HG02870 (cell line): ENCODE results near the gene HNRNPL.
"Not testable (repeated sequence)": the region's sequence is repeated elsewhere in the genome, so short reads cannot be mapped to it uniquely, and the experiment has no call there.

ENCODE experiments used
- ATAC-seq: cut with Tn5 transposase; IDR thresholded peaks from one replicate; pipeline ENCODE4 v1.9.1; 2021; ENCODE audit warnings: mild to moderate bottlenecking, moderate library complexity; ENCODE audit not compliant: unreplicated experiment

The HNRNPL gene

GRCh38 chr19:38803543-38803942 lies 46.2 kb downstream of the HNRNPL start:
- no peak for ATAC-seq

DNA sequence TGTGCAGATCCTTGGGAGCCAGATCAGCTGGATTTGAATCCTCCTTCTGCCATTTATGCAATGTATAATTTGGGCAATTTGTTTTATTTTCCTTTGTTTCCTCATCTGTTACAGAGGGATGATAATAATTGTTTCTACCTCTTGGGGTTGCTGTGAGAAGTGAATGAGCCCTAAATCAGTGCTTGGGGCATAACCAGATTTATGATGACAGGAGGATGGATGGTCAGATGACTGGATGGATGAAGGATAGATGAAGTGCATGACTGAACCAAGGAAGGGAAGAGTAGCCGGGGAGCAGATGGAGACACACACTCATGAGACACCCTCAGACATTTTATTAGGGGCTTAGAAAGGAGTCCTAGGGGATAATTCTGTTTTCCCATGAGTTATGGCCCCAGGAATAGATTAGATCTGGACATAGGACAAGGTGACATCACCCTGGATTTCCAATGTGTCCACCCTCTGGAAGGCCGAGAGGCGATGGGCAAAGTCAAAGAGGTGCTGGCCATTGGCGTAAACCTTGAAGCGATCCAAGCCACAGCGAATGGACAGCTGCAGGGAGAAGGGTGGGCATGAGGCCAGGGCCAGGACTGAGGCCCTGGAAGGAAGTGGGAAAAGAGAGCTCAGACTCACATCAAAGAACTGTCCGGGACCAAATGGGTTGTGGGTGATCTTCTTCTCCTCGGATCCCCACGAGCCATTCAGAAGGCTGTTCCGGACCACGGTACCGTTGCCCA lies 48.3 kb downstream of the HNRNPL start:
- no peak for ATAC-seq

- ATAC-seq = no peak
These were observed 49.0 kb downstream of the HNRNPL start for GRCh38 chr19:38800577-38801347.

- no peak for ATAC-seq
These were observed 50.7 kb downstream of the HNRNPL start for GRCh38 chr19:38799104-38799503.

DNA sequence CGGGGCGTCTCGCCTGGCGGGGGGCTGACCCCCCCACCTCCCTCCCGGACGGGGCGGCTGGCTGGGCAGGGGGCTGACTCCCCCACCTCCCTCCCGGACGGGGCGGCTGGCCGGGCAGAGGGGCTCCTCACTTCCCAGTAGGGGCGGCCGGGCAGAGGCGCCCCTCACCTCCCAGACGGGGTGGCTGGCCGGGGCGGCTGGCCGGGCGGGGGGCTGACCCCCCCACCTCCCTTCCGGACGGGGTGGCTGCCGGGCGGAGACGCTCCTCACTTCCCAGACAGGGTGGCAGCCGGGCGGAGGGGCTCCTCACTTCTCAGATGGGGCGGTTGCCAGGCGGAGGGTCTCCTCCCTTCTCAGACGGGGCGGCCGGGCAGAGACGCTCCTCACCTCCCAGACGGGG lies 52.0 kb downstream of the HNRNPL start:
- not testable (repeated sequence) for ATAC-seq

GRCh38 chr19:38796154-38796553 lies 53.6 kb downstream of the HNRNPL start:
- no peak for ATAC-seq

DNA sequence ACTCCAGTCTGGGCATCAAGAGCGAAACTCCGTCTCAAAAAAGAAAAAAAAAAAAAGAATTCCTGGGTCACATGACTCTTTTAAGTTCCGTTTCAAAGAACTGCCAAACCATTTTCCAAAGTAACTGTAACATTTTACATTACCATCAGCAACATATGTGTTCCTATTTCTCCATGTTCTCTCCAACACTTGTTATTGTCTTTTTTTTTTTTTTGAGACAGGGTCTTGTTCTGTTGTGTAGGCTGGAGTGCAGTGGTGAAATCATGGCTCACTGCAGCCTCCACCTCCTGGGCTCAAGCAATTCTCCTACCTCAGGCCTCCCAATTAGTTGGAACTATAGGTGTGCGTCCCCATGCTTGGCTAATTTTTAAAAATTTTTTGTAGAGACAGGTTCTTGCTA lies 54.2 kb downstream of the HNRNPL start:
- ATAC-seq = no peak

- ATAC-seq = no peak
These were observed 56.1 kb downstream of the HNRNPL start for GRCh38 chr19:38793671-38794070.

- no peak for ATAC-seq
These were observed 56.6 kb downstream of the HNRNPL start for GRCh38 chr19:38793177-38793576.

DNA sequence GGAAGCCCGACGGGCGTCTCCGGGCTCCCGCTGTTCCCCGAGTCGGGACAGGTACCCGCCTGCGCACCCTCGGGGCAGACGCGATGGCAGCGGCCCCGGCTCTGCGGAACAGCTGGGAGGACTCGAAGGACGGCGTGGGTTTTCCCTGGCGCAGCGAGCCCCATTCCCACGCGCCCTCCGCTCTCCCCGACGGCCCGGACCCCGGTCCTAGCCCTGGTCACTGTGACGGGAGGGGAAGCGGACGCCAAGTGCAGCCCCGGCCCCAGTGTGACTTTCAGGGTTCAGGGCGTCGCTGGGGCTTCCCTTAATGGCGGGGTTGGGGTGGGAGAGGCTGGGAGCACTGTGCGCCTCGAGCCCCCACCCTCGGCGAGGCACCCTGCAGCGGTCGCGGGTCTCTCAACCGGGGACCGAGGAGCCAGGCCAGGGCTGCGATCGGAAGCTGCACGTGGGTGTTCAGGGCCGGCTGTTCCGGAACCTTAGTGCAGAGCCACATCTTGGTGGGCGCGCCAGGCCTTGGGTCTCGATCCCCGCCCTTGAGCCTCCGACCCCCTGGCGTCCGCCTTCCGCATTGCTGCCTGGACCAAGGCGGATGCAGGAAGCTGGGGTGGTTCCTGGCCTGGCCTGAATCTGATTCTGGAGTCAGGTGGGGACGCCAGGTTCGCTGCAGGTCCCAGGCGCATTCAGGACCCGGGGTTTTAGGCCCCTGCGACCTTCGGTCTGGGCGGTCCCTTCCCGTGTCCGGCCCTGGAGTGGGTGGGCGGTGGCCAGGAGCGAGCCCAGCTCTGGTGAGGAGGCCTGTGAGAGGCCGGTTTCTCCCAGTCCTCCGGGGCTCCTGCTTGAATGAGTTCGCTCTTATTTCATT lies 57.3 kb downstream of the HNRNPL start:
- ATAC-seq = no peak

- not testable (repeated sequence) for ATAC-seq
These were observed 58.2 kb downstream of the HNRNPL start for GRCh38 chr19:38791451-38792064.

GRCh38 chr19:38790507-38791403 lies 59.0 kb downstream of the HNRNPL start:
- not testable (repeated sequence) for ATAC-seq

GRCh38 chr19:38788478-38789243 lies 61.1 kb downstream of the HNRNPL start, which contains the start of gene LGALS7B:
Gene LGALS7B, plus strand, starts transcription at chr19:38789200. Its CDS starts 27 bp downstream, at chr19:38789227.
- ATAC-seq = no peak

DNA sequence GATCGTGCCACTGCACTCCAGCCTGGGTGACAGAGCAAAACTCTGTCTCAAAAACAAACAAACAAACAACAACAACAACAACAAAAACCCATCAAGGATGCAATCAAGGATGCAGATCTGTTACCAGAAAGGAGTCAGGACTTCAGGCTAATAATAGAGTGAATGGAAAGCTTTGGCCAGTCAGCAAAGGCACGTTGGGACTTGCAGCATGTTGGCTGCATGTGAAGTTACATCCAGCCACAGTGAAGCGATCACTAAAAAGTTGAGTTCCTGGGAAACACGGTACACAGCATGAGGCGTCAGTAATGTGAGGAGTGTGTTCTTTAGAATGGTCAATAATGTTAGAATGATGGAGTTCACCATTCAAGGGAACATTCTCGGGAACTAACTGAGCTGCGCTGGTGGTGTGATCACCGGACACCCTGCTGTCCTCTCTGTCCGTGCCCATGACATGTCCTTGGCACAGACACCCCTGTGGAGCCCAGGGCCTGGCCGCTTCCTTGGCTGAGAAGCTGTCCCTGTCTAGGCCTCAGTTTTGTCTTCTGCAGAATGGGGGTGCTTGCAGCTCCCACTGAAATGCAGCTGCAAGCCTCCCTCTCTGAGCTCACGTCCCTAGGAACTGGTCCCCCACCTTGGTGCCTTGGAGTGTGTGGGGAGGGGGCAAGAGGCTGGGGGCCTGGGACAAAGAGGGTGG lies 63.1 kb downstream of the HNRNPL start:
- ATAC-seq = no peak
